Nephron progenitor cell (in vitro differentiated cells): Measurements from ENCODE around the gene TRIM8.
A peak's percentile ranks its signal among the peaks of the same experiment; 100 is the strongest.

Experiments
- DNase-seq: peaks from one replicate; pipeline ENCODE4 v3.0.0; 2021
- H3K27ac Mint-ChIP-seq: 2 replicates; pipeline ENCODE4 v1.8.0; 2021; ENCODE audit warnings: mild to moderate bottlenecking, moderate library complexity, mixed read lengths
- H3K27me3 Mint-ChIP-seq: 2 replicates; pipeline ENCODE4 v1.8.0; 2021; ENCODE audit warnings: mild to moderate bottlenecking, low read depth, mixed read lengths; ENCODE audit not compliant: poor library complexity
- H3K36me3 Mint-ChIP-seq: 2 replicates; pipeline ENCODE4 v1.8.0; 2021; ENCODE audit warnings: low read depth, mixed read lengths
- H3K4me1 Mint-ChIP-seq: 2 replicates; pipeline ENCODE4 v1.8.0; 2021; ENCODE audit warnings: mixed read lengths
- H3K4me3 Mint-ChIP-seq: 2 replicates; pipeline ENCODE4 v1.8.0; 2021; ENCODE audit warnings: mild to moderate bottlenecking, moderate library complexity, mixed read lengths
- H3K9me3 Mint-ChIP-seq: 2 replicates; pipeline ENCODE4 v1.8.0; 2021; ENCODE audit warnings: mild to moderate bottlenecking, moderate library complexity, mixed read lengths
- TF ChIP-seq, protein P1 (sequence below): fragments of 200-600 bp; sonication (generic); IDR thresholded peaks from 2 replicates; pipeline ENCODE4 v1.5.0; 2021; ENCODE audit warnings: antibody characterized with exemption

TRIM8 gene

DNA sequence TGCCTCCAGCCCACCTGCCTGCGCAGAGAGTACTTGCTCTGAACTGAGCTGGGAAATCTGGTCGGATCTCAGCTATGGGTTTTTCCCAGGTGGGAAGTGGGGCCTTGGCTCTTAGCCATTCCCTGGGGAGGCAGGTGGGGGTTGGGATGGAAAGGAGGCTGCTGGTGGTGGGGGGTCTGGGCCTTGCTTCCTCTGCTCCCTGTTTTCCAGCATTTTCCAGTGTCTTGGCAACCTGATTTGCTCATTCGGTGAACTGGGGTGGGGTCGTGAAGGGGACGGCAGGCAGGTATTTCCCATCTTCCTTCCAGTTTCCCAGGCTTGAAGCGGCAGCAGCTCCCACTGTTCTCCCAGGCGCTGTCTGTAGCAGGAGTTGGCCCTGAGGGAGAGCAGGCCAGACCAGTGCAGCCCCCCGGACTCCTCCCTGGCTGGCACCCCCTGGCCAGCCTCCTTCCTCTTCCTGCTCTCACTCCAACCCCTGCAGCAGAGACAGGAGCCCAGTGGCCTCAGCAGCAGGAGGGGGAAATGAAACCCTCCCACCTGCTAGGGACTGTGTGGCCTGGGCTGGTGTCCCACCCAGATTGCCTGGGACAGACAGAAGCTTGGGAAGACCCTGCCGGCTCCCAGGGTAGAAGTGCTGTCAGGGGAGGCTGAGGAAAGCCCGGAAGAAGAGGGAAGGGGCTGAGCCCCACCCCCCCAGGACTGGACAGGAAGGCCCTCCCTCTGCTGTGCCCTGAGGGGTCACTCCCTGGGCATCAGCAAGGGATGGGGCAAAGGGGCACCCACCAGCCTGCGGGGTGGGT, 6.6 kb downstream of the TRIM8 start:
- Mint-ChIP-seq H3K27ac (peak overlapping the region; percentile 42), H3K9me3 (no peaks in the 10 kb centered on the region), H3K4me3 (no peak overlapping the region), H3K4me1 (peaks cover 77% of the 10 kb centered on the region), H3K27me3 (peaks cover 3% of the 10 kb centered on the region), H3K36me3 (peaks cover 30% of the 10 kb centered on the region)
- no peak for DNase-seq
- TF ChIP-seq, protein P1, sequence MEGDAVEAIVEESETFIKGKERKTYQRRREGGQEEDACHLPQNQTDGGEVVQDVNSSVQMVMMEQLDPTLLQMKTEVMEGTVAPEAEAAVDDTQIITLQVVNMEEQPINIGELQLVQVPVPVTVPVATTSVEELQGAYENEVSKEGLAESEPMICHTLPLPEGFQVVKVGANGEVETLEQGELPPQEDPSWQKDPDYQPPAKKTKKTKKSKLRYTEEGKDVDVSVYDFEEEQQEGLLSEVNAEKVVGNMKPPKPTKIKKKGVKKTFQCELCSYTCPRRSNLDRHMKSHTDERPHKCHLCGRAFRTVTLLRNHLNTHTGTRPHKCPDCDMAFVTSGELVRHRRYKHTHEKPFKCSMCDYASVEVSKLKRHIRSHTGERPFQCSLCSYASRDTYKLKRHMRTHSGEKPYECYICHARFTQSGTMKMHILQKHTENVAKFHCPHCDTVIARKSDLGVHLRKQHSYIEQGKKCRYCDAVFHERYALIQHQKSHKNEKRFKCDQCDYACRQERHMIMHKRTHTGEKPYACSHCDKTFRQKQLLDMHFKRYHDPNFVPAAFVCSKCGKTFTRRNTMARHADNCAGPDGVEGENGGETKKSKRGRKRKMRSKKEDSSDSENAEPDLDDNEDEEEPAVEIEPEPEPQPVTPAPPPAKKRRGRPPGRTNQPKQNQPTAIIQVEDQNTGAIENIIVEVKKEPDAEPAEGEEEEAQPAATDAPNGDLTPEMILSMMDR = no peak

DNA sequence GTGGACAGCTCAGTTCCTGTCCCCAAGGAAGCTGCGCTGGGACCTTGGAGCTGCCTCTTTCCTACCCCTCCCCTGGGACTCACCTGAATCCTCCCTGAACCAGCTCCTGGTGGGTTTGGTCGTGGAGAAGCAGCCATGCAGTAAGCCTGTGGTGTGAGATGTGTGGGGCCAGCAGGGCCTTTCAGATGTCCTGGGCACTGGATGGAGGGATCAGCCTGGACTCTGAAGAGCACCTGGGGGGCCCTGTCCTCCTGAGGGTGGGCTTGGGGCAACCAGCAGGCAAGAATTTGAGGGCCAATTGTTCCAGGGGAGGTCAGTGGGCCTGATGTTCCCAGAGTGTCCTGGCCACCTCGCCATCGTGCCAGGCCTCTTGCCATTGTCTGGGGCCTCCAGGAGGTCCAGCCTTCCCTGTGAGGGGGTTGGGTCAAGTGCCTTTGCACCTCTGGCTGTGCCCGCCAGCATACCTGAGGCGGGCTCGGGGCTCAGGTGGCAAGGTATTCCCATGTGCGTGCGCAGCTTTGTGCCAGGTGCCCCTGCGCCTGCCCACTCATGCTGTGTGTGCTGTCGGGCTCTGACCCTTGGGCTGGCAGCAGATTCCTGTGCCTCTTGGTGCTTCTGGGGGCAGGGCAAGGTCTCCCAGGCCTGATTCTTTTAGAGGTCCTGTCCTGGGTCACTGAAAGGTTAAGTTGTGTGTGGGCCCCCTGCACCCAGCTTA, 7.3 kb downstream of the TRIM8 start:
- no peak for DNase-seq
- Mint-ChIP-seq H3K36me3 (peaks cover 30% of the 10 kb centered on the region), H3K4me1 (peaks cover 70% of the 10 kb centered on the region), H3K4me3 (no peak overlapping the region), H3K27me3 (peaks cover 2% of the 10 kb centered on the region), H3K9me3 (no peaks in the 10 kb centered on the region), H3K27ac (peak overlapping the region; percentile 42)
- TF ChIP-seq, protein P1 = no peak

DNA sequence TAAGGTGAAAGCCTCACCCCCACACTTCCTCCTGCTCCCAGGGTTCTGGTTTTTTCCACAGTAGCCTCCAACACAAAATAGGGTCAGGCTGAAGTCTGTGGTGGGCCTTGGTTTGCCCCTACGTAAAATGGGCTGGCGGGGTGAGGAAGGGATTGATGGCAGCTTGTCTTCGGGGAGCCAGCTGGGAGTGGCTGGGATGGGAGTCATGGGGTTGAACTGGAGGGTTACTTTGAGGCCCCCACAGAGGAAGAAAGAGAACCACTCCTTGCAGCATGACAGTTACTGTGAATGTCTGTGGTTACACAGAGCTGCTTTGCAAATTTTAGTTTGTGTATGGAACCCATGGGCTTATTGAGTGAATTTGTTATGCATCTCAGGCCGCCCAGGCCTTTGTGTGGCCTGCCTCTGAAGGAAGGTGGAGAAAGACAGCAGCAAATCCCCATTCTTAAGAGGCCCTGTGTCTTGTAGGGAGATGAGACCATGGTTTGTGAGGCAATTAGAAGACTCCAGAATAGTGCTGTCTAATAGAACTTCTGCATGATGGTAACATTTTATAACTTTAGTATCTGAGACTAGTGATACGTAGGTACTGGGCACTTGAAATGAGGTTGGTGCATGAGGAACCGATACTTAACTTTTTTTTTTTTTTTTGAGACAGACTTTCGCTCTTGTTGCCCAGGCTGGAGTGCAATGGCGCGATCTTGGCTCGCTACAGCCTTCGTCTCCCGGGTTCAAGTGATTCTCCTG, 8.1 kb downstream of the TRIM8 start:
- no peak for DNase-seq
- TF ChIP-seq, protein P1 = no peak
- no peak overlapping the region for H3K27ac Mint-ChIP-seq
- H3K36me3 Mint-ChIP-seq = peaks cover 35% of the 10 kb centered on the region
- peaks cover 62% of the 10 kb centered on the region for H3K4me1 Mint-ChIP-seq
- H3K9me3 Mint-ChIP-seq = no peaks in the 10 kb centered on the region
- no peak overlapping the region for H3K4me3 Mint-ChIP-seq
- no peaks in the 10 kb centered on the region for H3K27me3 Mint-ChIP-seq

DNA sequence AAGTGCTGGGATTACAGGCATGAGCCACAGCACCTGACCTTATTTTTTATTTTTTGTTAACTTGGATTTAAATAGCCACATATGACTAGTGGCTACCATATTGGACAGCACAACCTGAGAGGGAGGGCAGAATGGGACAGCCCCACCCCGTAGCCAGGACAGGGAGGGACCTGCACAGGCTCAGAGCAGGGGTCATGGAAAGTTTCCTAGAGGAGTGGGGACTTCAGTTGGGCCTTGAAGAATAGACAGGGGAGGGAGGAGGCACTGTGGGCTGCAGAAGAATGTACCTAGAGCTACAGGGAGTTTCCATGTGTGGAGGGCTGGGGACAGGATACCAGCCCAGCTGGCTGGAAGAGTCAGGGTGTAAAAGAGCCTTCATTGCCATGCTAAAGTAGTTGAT, 8.8 kb downstream of the TRIM8 start:
- DNase-seq = no peak
- Mint-ChIP-seq H3K4me1 (peaks cover 55% of the 10 kb centered on the region), H3K27me3 (no peaks in the 10 kb centered on the region), H3K36me3 (peaks cover 41% of the 10 kb centered on the region), H3K9me3 (no peaks in the 10 kb centered on the region), H3K4me3 (no peak overlapping the region), H3K27ac (peak overlapping the region; percentile 94)
- TF ChIP-seq, protein P1 = no peak

DNA sequence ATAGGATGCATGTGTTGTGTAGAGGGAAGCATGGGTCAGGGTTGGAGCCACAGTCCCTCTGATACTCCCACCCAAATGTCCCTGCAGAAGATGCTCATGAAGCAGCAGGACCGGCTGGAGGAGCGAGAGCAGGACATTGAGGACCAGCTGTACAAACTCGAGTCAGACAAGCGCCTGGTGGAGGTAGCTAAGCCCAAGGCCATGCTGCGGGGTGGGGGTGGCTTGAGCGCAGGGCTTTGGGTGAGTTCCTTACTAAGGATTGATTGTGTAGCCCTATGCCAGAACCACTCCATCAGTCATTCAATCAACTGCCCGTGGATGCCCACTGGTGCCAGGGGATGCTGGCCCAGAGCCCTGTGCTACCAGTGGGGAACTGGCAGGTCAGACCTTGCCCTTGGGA, 10.3 kb downstream of the TRIM8 start:
- peaks cover 44% of the 10 kb centered on the region for H3K36me3 Mint-ChIP-seq

More for the DNA sequence above, 10.3 kb downstream of the TRIM8 start:
- H3K4me3 Mint-ChIP-seq = no peak overlapping the region
- H3K9me3 Mint-ChIP-seq = no peaks in the 10 kb centered on the region
- H3K27me3 Mint-ChIP-seq = no peaks in the 10 kb centered on the region
- TF ChIP-seq, protein P1 = no peak
- DNase-seq = no peak
- H3K4me1 Mint-ChIP-seq = peaks cover 40% of the 10 kb centered on the region
- H3K27ac Mint-ChIP-seq = no peak overlapping the region
